IMR-90 (cell line): ENCODE data around the gene C4orf33. TPM values are rescaled to one million over a fixed set of nuclear protein-coding genes. Genes with fewer than 3 reads are reported as not detected.

ENCODE experiments used
- ATAC-seq: fragments of 200-7000 bp; cut with Tn5 transposase; 2 replicates; pipeline ENCODE4 v1.9.1; 2020; ENCODE audit warnings: low read depth, mild to moderate bottlenecking, moderate library complexity
- BruUV-seq: library from RNA; stranded (reverse); fragments of 400-500 nt; replicated peaks from 2 replicates; lab custom pipeline; 2021; lab: Mats Ljungman, UMichigan
- CTCF ChIA-PET: fragments of 300-600 bp; formaldehyde crosslinking; extraction: SDS; loops from one replicate; lab custom pipeline; 2021; ENCODE audit warnings: antibody characterized with exemption; lab: Yijun Ruan, JAX
- POLR2A ChIA-PET: fragments of 300-600 bp; sonication (Branson Sonifier 250); formaldehyde crosslinking; loops from one replicate; lab custom pipeline; 2022; ENCODE audit warnings: antibody characterized with exemption; ENCODE audit not compliant: unreplicated experiment; lab: Charles Lee
- DNase-seq: peaks from one replicate; pipeline ENCODE4 v3.0.0; 2013
- H2AFZ ChIP-seq: replicated peaks from 2 replicates; pipeline ENCODE3; 2013; ENCODE audit warnings: low read length, mild to moderate bottlenecking; ENCODE audit not compliant: poor library complexity
- H2AK5ac ChIP-seq: 2 replicates; pipeline ENCODE4 v1.6.1; 2013; ENCODE audit warnings: low read depth, low read length, inconsistent platforms
- H2AK9ac ChIP-seq: replicated peaks from 2 replicates; pipeline ENCODE3; 2013; ENCODE audit warnings: mild to moderate bottlenecking, low read depth, low read length, moderate library complexity; ENCODE audit not compliant: poor library complexity
- H2BK120ac ChIP-seq: 2 replicates; pipeline ENCODE4 v1.6.1; 2013; ENCODE audit warnings: low read depth, low read length, inconsistent platforms
- H2BK15ac ChIP-seq: 3 replicates; pipeline ENCODE4 v1.6.1; 2013; ENCODE audit warnings: low read depth, low read length, inconsistent platforms
- H2BK20ac ChIP-seq: 2 replicates; pipeline ENCODE4 v1.6.1; 2013; ENCODE audit warnings: low read depth, mild to moderate bottlenecking, inconsistent platforms, low read length, moderate library complexity
- H2BK5ac ChIP-seq: 2 replicates; pipeline ENCODE4 v1.6.1; 2013; ENCODE audit warnings: mild to moderate bottlenecking, low read depth, low read length, inconsistent platforms; ENCODE audit not compliant: poor library complexity, severe bottlenecking
- H3K14ac ChIP-seq: replicated peaks from 2 replicates; pipeline ENCODE4 v1.6.1; 2013; ENCODE audit warnings: low read depth, low read length, inconsistent platforms
- H3K18ac ChIP-seq: 2 replicates; pipeline ENCODE4 v1.6.1; 2013; ENCODE audit warnings: low read depth, low read length, control low read depth
- H3K23ac ChIP-seq: 2 replicates; pipeline ENCODE4 v1.6.1; 2013; ENCODE audit warnings: low read depth, low read length, inconsistent platforms
- H3K27ac ChIP-seq: 2 replicates; pipeline ENCODE4 v1.5.1; 2013; ENCODE audit warnings: mild to moderate bottlenecking, control low read depth, low read length; ENCODE audit not compliant: insufficient read depth
- H3K27me3 ChIP-seq: 2 replicates; pipeline ENCODE4 v1.6.1; 2013; ENCODE audit warnings: low read length; ENCODE audit not compliant: control insufficient read depth, insufficient read depth
- H3K36me3 ChIP-seq: 2 replicates; pipeline ENCODE4 v1.6.1; 2013; ENCODE audit warnings: low read length, mixed read lengths; ENCODE audit not compliant: control insufficient read depth, insufficient read depth
- H3K4ac ChIP-seq: 2 replicates; pipeline ENCODE4 v1.6.1; 2013; ENCODE audit warnings: low read depth, low read length, inconsistent platforms
- H3K4me1 ChIP-seq: 2 replicates; pipeline ENCODE4 v1.6.1; 2013; ENCODE audit warnings: low read length, mixed read lengths; ENCODE audit not compliant: control insufficient read depth, insufficient read depth
- H3K4me2 ChIP-seq: 2 replicates; pipeline ENCODE4 v1.6.1; 2013; ENCODE audit warnings: low read depth, mild to moderate bottlenecking, control low read depth, low read length, moderate library complexity
- H3K4me3 ChIP-seq: 2 replicates; pipeline ENCODE4 v1.5.1; 2013; ENCODE audit warnings: low read depth, mild to moderate bottlenecking, control low read depth, low read length, moderate library complexity; ENCODE audit not compliant: insufficient read depth
- H3K56ac ChIP-seq: 2 replicates; pipeline ENCODE4 v1.6.1; 2013; ENCODE audit warnings: low read length, inconsistent platforms; ENCODE audit not compliant: insufficient read depth; ENCODE audit errors: extremely low read depth
- H3K79me1 ChIP-seq, 2 experiments: 2 replicates each; pipeline ENCODE4 v1.6.1; 2013; ENCODE audit warnings: low read length in 2 of 2, inconsistent platforms in 1 of 2, low read depth in 1 of 2
- H3K9ac ChIP-seq: 2 replicates; pipeline ENCODE4 v1.6.1; 2013; ENCODE audit warnings: low read depth, low read length, control low read depth
- H3K9me1 ChIP-seq: 2 replicates; pipeline ENCODE4 v1.6.1; 2013; ENCODE audit warnings: low read length, inconsistent platforms; ENCODE audit not compliant: insufficient read depth
- H3K9me3 ChIP-seq: 2 replicates; pipeline ENCODE4 v1.6.1; 2013; ENCODE audit warnings: low read length; ENCODE audit not compliant: control insufficient read depth, insufficient read depth
- H4K20me1 ChIP-seq: 2 replicates; pipeline ENCODE4 v1.6.1; 2013; ENCODE audit warnings: low read length, inconsistent platforms; ENCODE audit not compliant: insufficient read depth
- H4K5ac ChIP-seq: 2 replicates; pipeline ENCODE4 v1.6.1; 2013; ENCODE audit warnings: mild to moderate bottlenecking, low read depth, low read length, control low read depth
- H4K8ac ChIP-seq, 2 experiments: 2 replicates each; pipeline ENCODE4 v1.6.1; 2013; ENCODE audit warnings: low read depth in 2 of 2, low read length in 2 of 2, control low read depth in 1 of 2, inconsistent platforms in 1 of 2
- H4K91ac ChIP-seq: 2 replicates; pipeline ENCODE4 v1.6.1; 2013; ENCODE audit warnings: low read depth, low read length, inconsistent platforms; ENCODE audit not compliant: insufficient read depth
- CHD1 ChIP-seq: IDR thresholded peaks from 2 replicates; pipeline ENCODE4 v1.6.1; 2012; ENCODE audit warnings: low read depth, low read length, improper control_type of control experiment
- MAFK ChIP-seq: IDR thresholded peaks from 2 replicates; pipeline ENCODE4 v1.6.1; 2012; ENCODE audit warnings: low read depth, low read length, improper control_type of control experiment
- MAZ ChIP-seq: IDR thresholded peaks from 2 replicates; pipeline ENCODE4 v1.6.1; 2012; ENCODE audit warnings: low read depth, mild to moderate bottlenecking, low read length, improper control_type of control experiment, moderate library complexity, borderline replicate concordance
- NFE2L2 ChIP-seq: fragments of 150-350 bp; IDR thresholded peaks from 2 replicates; pipeline ENCODE4 v1.6.1; 2016; ENCODE audit warnings: low read depth, mild to moderate bottlenecking, low read length
- RAD21 ChIP-seq: IDR thresholded peaks from 2 replicates; pipeline ENCODE4 v1.6.1; 2012; ENCODE audit warnings: low read length, improper control_type of control experiment
- SMC3 ChIP-seq: fragments of 150-350 bp; IDR thresholded peaks from 2 replicates; pipeline ENCODE4 v1.6.1; 2016; ENCODE audit warnings: low read depth, mild to moderate bottlenecking, antibody characterized with exemption, low read length, moderate library complexity
- WGBS, 2 experiments: methylation state at CpG; one replicate each; pipeline versions ENCODE4 v1.1.5 to v1.1.7; 2013; ENCODE audit warnings: missing lambda C conversion rate in 2 of 2; ENCODE audit not compliant: insufficient read length in 1 of 2; ENCODE audit errors: extremely low coverage in 2 of 2; 5-methylcytosine and 5-hydroxymethylcytosine counted together
- dilution Hi-C: fragments of 300-500 bp; cut with HindIII; formaldehyde crosslinking; loops from one replicate; pipeline ENCODE4 v1.14.3; 2018; ENCODE audit warnings: low sequenced_read_pairs; ENCODE audit not compliant: unreplicated experiment
- in situ Hi-C: fragments of 300-500 bp; cut with MboI; formaldehyde crosslinking; loops from 3 replicates; pipeline ENCODE4 v1.14.3; 2019; ENCODE audit warnings: low sequenced_read_pairs, inconsistent platforms, mixed read lengths
- intact Hi-C: fragments of 100-400 bp; cut with micrococcal nuclease; formaldehyde crosslinking; loops from 2 replicates; pipeline ENCODE4 v1.10.0; 2022
- polyA plus RNA-seq, 3 experiments: library from polyadenylated mRNA; depleted of rRNA; stranded (reverse); fragments of >200 nt; gene quantifications; 2 replicates each; pipeline ENCODE4 v1.2.3, GENCODE V29; 2012; ENCODE audit warnings: low replicate concordance in 1 of 3
- total RNA-seq: library from RNA; depleted of rRNA; stranded (reverse); fragments of >200 nt; gene quantifications from 2 replicates; pipeline ENCODE4 v1.2.3, GENCODE V29; 2012

The C4orf33 gene
- total and polyA plus RNA-seq, 2 of the 4 experiments (the other 2 are of a cell fraction), result 4.7 to 5.3 TPM

DNA sequence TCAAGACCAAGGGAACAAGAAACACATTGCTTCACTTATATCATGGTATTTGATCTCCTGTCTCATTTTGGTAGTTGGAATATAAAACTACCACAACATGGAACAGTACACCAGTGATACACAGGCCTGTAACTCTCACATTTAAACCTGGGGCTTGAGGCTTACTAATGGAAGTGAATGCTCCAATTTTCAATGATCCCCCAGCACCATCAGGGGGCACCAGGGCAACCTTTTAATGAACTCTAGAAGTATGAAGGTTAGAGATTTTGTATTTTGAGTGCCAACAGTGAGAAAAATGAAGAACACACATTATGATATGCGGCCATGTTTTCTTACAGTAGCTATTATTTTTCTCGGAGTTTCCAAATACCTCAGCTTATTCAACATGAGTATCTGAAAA is 50.7 kb downstream of the C4orf33 start:
- no peaks in the 10 kb centered on the region for H3K9me1 ChIP-seq
- H2BK5ac ChIP-seq, result no peak overlapping the region
- no peaks in the 10 kb centered on the region for H4K20me1 ChIP-seq
- DNase-seq (no peak), ATAC-seq (no peak)
- H3K18ac ChIP-seq, result no peak overlapping the region
- intact Hi-C loops (no loop called here), in situ Hi-C loops (no loop called here), dilution Hi-C loops (no loop called here)
- no peaks in the 10 kb centered on the region for H3K9me3 ChIP-seq
- no peak overlapping the region for H2BK120ac ChIP-seq
- H3K36me3 ChIP-seq, result no peaks in the 10 kb centered on the region
- no peak overlapping the region for H2BK15ac ChIP-seq
- H3K27me3 ChIP-seq, result peaks cover 4% of the 10 kb centered on the region
- WGBS, 2 experiments, result no CpG with 5 or more reads among the region's 2 CpGs
- H3K4ac ChIP-seq, result no peak overlapping the region
- no peaks in the 10 kb centered on the region for H3K4me1 ChIP-seq
- no peak overlapping the region for H3K4me2 ChIP-seq
- H3K23ac ChIP-seq, result no peak overlapping the region
- H4K91ac ChIP-seq, result no peak overlapping the region
- no peak overlapping the region for H3K9ac ChIP-seq
- H2AK5ac ChIP-seq, result no peak overlapping the region
- H4K8ac ChIP-seq, result no peak overlapping the region
- POLR2A ChIA-PET, result no interaction called here
- no peak overlapping the region for H3K14ac ChIP-seq
- H3K27ac ChIP-seq, result no peak overlapping the region
- TF ChIP-seq MAZ (no peak), MAFK (no peak), RAD21 (no peak), CHD1 (no peak), SMC3 (no peak), NFE2L2 (no peak)
- CTCF ChIA-PET, result no interaction called here
- no peak overlapping the region for H2BK20ac ChIP-seq
- H3K56ac ChIP-seq, result no peak overlapping the region
- H2AFZ ChIP-seq, result no peak overlapping the region
- no peak overlapping the region for H2AK9ac ChIP-seq
- H4K5ac ChIP-seq, result no peak overlapping the region
- no peaks in the 10 kb centered on the region for H3K79me1 ChIP-seq
- no peak overlapping the region for H3K4me3 ChIP-seq
- no TSS peak for BruUV-seq
